ENCODE data around the gene BRI3. TPM values are rescaled to one million over a fixed set of nuclear protein-coding genes. Genes with fewer than 3 reads are reported as not detected.
A peak's percentile ranks its signal among the peaks of the same experiment; 100 is the strongest.

Gene BRI3
- total RNA-seq, 1 donor from 2014 or later: 22.2 TPM

- H3K9ac ChIP-seq: no peak overlapping the region
- Mint-ChIP-seq H3K9me3 (no peaks in the 10 kb centered on the region), H3K36me3 (peaks cover 3% of the 10 kb centered on the region), H3K4me1 (peaks cover 23% of the 10 kb centered on the region), H3K27me3 (ENCODE audit: insufficient read depth, low read depth) (peaks cover 3% of the 10 kb centered on the region), H3K27ac (no peak overlapping the region), H3K4me3 (peak overlapping the region; percentile 97)
- H4K20me1 ChIP-seq (ENCODE audit: low read depth): peaks cover 8% of the 10 kb centered on the region
- peaks cover 17% of the 10 kb centered on the region for H3K79me2 ChIP-seq (ENCODE audit: low read depth)
- H3K27me3 ChIP-seq: no peaks in the 10 kb centered on the region
- H3K4me1 ChIP-seq: peaks cover 15% of the 10 kb centered on the region
- H3F3A ChIP-seq (ENCODE audit: low read depth): peaks cover 8% of the 10 kb centered on the region
- H3K4me3 ChIP-seq: peak overlapping the region; percentile 93
- H3K4me2 ChIP-seq: peak overlapping the region; percentile 88
- H3K9me3 ChIP-seq (ENCODE audit: low read depth): no peaks in the 10 kb centered on the region
- TF ChIP-seq EZH2 (IDR thresholded peaks at IDR 0.05): no peak
- TF ChIP-seq EZH2phosphoT487 (IDR thresholded peaks at IDR 0.05): no peak
- no peak for TF ChIP-seq CTCF (IDR thresholded peaks at IDR 0.05)
- no peak overlapping the region for H2AFZ ChIP-seq (replicated peaks)
- no peak overlapping the region for H3K27ac ChIP-seq
- no peak for DNase-seq (ENCODE audit: low spot score)
- no peaks in the 10 kb centered on the region for H3K36me3 ChIP-seq
Observed at GRCh38 chr7:98250789-98251188, 30.7 kb upstream of the BRI3 start.

GRCh38 chr7:98251231-98251600, 30.3 kb upstream of the BRI3 start:
- DNase-seq (ENCODE audit: low spot score): no peak
- Histone ChIP-seq H2AFZ (replicated peaks) (peak overlapping the region; percentile 91), H3K4me3 (peak overlapping the region; percentile 93), H3K9ac (peak overlapping the region; percentile 18), H3K79me2 (ENCODE audit: low read depth) (peaks cover 17% of the 10 kb centered on the region), H3K27me3 (no peaks in the 10 kb centered on the region), H3K4me1 (peaks cover 15% of the 10 kb centered on the region), H3K27ac (no peak overlapping the region), H3F3A (ENCODE audit: low read depth) (peaks cover 8% of the 10 kb centered on the region), H3K9me3 (ENCODE audit: low read depth) (no peaks in the 10 kb centered on the region), H3K36me3 (no peaks in the 10 kb centered on the region), H4K20me1 (ENCODE audit: low read depth) (peaks cover 8% of the 10 kb centered on the region), H3K4me2 (peak overlapping the region; percentile 88)
- Mint-ChIP-seq H3K27me3 (ENCODE audit: insufficient read depth, low read depth) (peaks cover 3% of the 10 kb centered on the region), H3K9me3 (no peaks in the 10 kb centered on the region), H3K27ac (no peak overlapping the region), H3K4me1 (peaks cover 23% of the 10 kb centered on the region), H3K4me3 (peak overlapping the region; percentile 97), H3K36me3 (peaks cover 3% of the 10 kb centered on the region)
- TF ChIP-seq EZH2phosphoT487 (IDR thresholded peaks at IDR 0.05) (no peak), EZH2 (IDR thresholded peaks at IDR 0.05) (no peak), CTCF (IDR thresholded peaks at IDR 0.05) (no peak)

GRCh38 chr7:98251601-98252424, 29.7 kb upstream of the BRI3 start, which contains the start of gene TECPR1:
TECPR1 (minus strand) TSS chr7:98252232; CDS start chr7:98246146, 6,086 bp downstream.
- H3K79me2 ChIP-seq (ENCODE audit: low read depth): peaks cover 17% of the 10 kb centered on the region
- Mint-ChIP-seq H3K27ac (no peak within 1 kb of the TSS), H3K27me3 (ENCODE audit: insufficient read depth, low read depth) (peaks cover 3% of the 10 kb centered on the region), H3K4me1 (peaks cover 23% of the 10 kb centered on the region), H3K9me3 (no peaks in the 10 kb centered on the region), H3K4me3 (peak within 1 kb of the TSS; percentile 97), H3K36me3 (peaks cover 3% of the 10 kb centered on the region)
- H3K4me3 ChIP-seq: peak within 1 kb of the TSS; percentile 93
- H2AFZ ChIP-seq (replicated peaks): peak within 1 kb of the TSS; percentile 91
- H3K9me3 ChIP-seq (ENCODE audit: low read depth): no peaks in the 10 kb centered on the region
- H3K4me1 ChIP-seq: peaks cover 15% of the 10 kb centered on the region
- no peaks in the 10 kb centered on the region for H3K36me3 ChIP-seq
- peak within 1 kb of the TSS; percentile 88 for H3K4me2 ChIP-seq
- TF ChIP-seq EZH2phosphoT487 (IDR thresholded peaks at IDR 0.05): no peak
- no peak for TF ChIP-seq EZH2 (IDR thresholded peaks at IDR 0.05)
- no peak for TF ChIP-seq CTCF (IDR thresholded peaks at IDR 0.05)
- H3K9ac ChIP-seq: peak within 1 kb of the TSS; percentile 70
- peaks cover 8% of the 10 kb centered on the region for H4K20me1 ChIP-seq (ENCODE audit: low read depth)
- H3K27ac ChIP-seq: no peak within 1 kb of the TSS
- no peaks in the 10 kb centered on the region for H3K27me3 ChIP-seq
- peak; percentile 96 for DNase-seq (ENCODE audit: low spot score)
- peaks cover 8% of the 10 kb centered on the region for H3F3A ChIP-seq (ENCODE audit: low read depth)
